K562 (cell line): ENCODE measurements around the gene MPC1. TPM values are rescaled to one million over a fixed set of nuclear protein-coding genes. Genes with fewer than 3 reads are reported as not detected.
A peak's percentile ranks its signal among the peaks of the same experiment; 100 is the strongest.

Experiments
- DNMT1 ChIP-seq: fragments of 450-650 bp; IDR thresholded peaks from 2 replicates; pipeline ENCODE4 v1.6.1; 2016; ENCODE audit warnings: antibody characterized with exemption, mild to moderate bottlenecking
- ELF1 ChIP-seq: fragments of 200-800 bp; sonication (Bioruptor generic); IDR thresholded peaks from 2 replicates; pipeline ENCODE4 v1.6.1; 2016; ENCODE audit warnings: missing genetic modification characterization, missing compliant biosample characterization
- FUS ChIP-seq: fragments of 200-400 bp; formaldehyde crosslinking; optimal IDR thresholded peaks from 2 replicates; pipeline ENCODE3; 2017; ENCODE audit warnings: low read depth, low read length
- GABPA ChIP-seq: fragments of 200-800 bp; sonication (Bioruptor generic); conservative IDR thresholded peaks from 2 replicates; pipeline ENCODE4 v1.6.1; 2016; ENCODE audit warnings: low read depth, missing genetic modification characterization, missing compliant biosample characterization
- GABPB1 ChIP-seq: sonication (generic); formaldehyde crosslinking; IDR thresholded peaks from 2 replicates; pipeline ENCODE4 v1.8.0; 2022; ENCODE audit warnings: mild to moderate bottlenecking, missing genetic modification reagents
- HES1 ChIP-seq: fragments of 450-650 bp; IDR thresholded peaks from 2 replicates; pipeline ENCODE4 v1.6.1; 2016; ENCODE audit warnings: low read depth, mild to moderate bottlenecking, moderate library complexity
- KAT2B ChIP-seq: IDR thresholded peaks from one replicate; pipeline ENCODE4 v1.6.1; 2012; ENCODE audit warnings: low read depth, mild to moderate bottlenecking, control low read depth, inconsistent platforms, low read length, moderate library complexity
- MBD2 ChIP-seq: sonication (generic); IDR thresholded peaks from 2 replicates; pipeline ENCODE4 v1.6.1; 2016; ENCODE audit warnings: low read depth, borderline replicate concordance
- MED1 ChIP-seq: sonication (generic); formaldehyde crosslinking; IDR thresholded peaks from 2 replicates; pipeline ENCODE4 v1.8.1; 2023; ENCODE audit warnings: missing genetic modification reagents, borderline replicate concordance
- NFATC3 ChIP-seq: fragments of 450-650 bp; IDR thresholded peaks from 2 replicates; pipeline ENCODE4 v1.6.1; 2017; ENCODE audit warnings: mild to moderate bottlenecking
- NFIX ChIP-seq: fragments of 250-450 bp; sonication (Bioruptor Pico); IDR thresholded peaks from 2 replicates; pipeline ENCODE4 v1.4.0; 2020; ENCODE audit warnings: low read depth, mild to moderate bottlenecking, moderate library complexity
- NR3C1 ChIP-seq: sonication (generic); formaldehyde crosslinking; IDR thresholded peaks from 2 replicates; pipeline ENCODE4 v1.8.1; 2022; ENCODE audit warnings: missing genetic modification reagents
- NRF1 ChIP-seq, 2 experiments: fragments of 450-650 bp; IDR thresholded peaks in 1 of 2; conservative IDR thresholded peaks in 1 of 2; 2 replicates each; pipeline ENCODE4 v1.6.1; 2014; ENCODE audit warnings: mild to moderate bottlenecking in 2 of 2
- PHTF2 ChIP-seq: fragments of 250-450 bp; sonication (Bioruptor Pico); IDR thresholded peaks from 2 replicates; pipeline ENCODE4 v1.5.0; 2021; ENCODE audit warnings: mild to moderate bottlenecking
- RBM22 ChIP-seq: fragments of 200-400 bp; formaldehyde crosslinking; IDR thresholded peaks from 2 replicates; pipeline ENCODE4 v1.6.1; 2018; ENCODE audit warnings: low read length, low read depth; ENCODE audit not compliant: poor library complexity, severe bottlenecking
- REST ChIP-seq, 2 experiments: fragments of 450-650 bp; formaldehyde crosslinking in 1 of 2; IDR thresholded peaks; 2 replicates each; pipeline versions ENCODE4 v1.4.0 to v1.6.1; 2014 to 2020; ENCODE audit warnings: mild to moderate bottlenecking in 2 of 2, borderline replicate concordance in 1 of 2, low read depth in 1 of 2
- ZNF324 ChIP-seq: fragments of 250-450 bp; sonication (Bioruptor Pico); IDR thresholded peaks from 2 replicates; pipeline ENCODE4 v1.4.0; 2020; ENCODE audit warnings: mild to moderate bottlenecking
- ZNF398 ChIP-seq: fragments of 250-450 bp; sonication (Bioruptor Pico); IDR thresholded peaks from 2 replicates; pipeline ENCODE4 v1.8.0; 2021; ENCODE audit warnings: moderate library complexity, mild to moderate bottlenecking, inconsistent platforms
- polyA plus RNA-seq, 8 experiments: library from polyadenylated mRNA; depleted of rRNA in 4 of 8; stranded (reverse) in 5 of 8; unstranded in 3 of 8; fragments of >200 nt; fragmentation: Nextera tagmentation in 2 of 8; fragmentation: Illumina TruSeq in 1 of 8; extraction: Ambion mirVana in 2 of 8; extraction: Trizol in 1 of 8; gene quantifications; 2 replicates each; pipeline versions ENCODE4 v1.2.1 to v1.2.3, GENCODE V29; 2011 to 2014; ENCODE audit warnings: inconsistent platforms in 1 of 8, missing spikeins in 1 of 8
- total RNA-seq, 7 experiments: library from RNA; depleted of rRNA in 6 of 7; stranded (reverse); fragments of >200 nt in 6 of 7; fragmentation: Illumina TruSeq in 2 of 7; extraction: Trizol in 2 of 7; gene quantifications; 2 replicates each; pipeline versions ENCODE4 v1.2.1 to v1.2.3, GENCODE V29; 2011 to 2021; ENCODE audit warnings: low replicate concordance in 1 of 7

The MPC1 gene
- total and polyA plus RNA-seq, 9 of the 15 experiments (the other 6 are each of a cell fraction or from before 2014, with no cell fraction given), result 78.6 to 185 (median 138) TPM

- TF ChIP-seq REST (IDR thresholded peaks at IDR 0.05; ENCODE audit: borderline replicate concordance) (peak; percentile 72), REST (CRISPR knock-in tag; IDR thresholded peaks at IDR 0.05; ENCODE audit: low read depth) (peak; percentile 48; the same call in 1 of the 2 replicates), NFIX (CRISPR knock-in tag) (no peak), ELF1 (tag) (no peak), MBD2 (no peak), ZNF398 (CRISPR knock-in tag) (no peak), DNMT1 (no peak), KAT2B (no peak), RBM22 (peak; percentile 76), MED1 (no peak), PHTF2 (CRISPR knock-in tag) (no peak), HES1 (no peak), FUS (no peak), GABPA (tag) (peak; percentile 50), NFATC3 (no peak), NR3C1 (CRISPR knock-in tag) (0 out of 2 replicates have a peak, but pooled peaks have one; percentile 56), NRF1 (conservative IDR thresholded peaks at IDR 0.05 in 1 of 2, IDR thresholded peaks at IDR 0.05 in 1 of 2) (peak; percentile 30 to 40; a peak in 1 of 4 replicates), ZNF324 (CRISPR knock-in tag) (no peak), GABPB1 (peak; percentile 70)
Measured at GRCh38 chr6:166381733-166382499, 824 bp downstream of the MPC1 start (continued).
